Measurements from ENCODE around the gene AGT. TPM values are rescaled to one million over a fixed set of nuclear protein-coding genes. Genes with fewer than 3 reads are reported as not detected.
"Not testable (repeated sequence)": the region's sequence is repeated elsewhere in the genome, so short reads cannot be mapped to it uniquely, and the experiment has no call there.

AGT gene
- total RNA-seq, 1 donor from 2014 or later = 79.0 TPM

DNA sequence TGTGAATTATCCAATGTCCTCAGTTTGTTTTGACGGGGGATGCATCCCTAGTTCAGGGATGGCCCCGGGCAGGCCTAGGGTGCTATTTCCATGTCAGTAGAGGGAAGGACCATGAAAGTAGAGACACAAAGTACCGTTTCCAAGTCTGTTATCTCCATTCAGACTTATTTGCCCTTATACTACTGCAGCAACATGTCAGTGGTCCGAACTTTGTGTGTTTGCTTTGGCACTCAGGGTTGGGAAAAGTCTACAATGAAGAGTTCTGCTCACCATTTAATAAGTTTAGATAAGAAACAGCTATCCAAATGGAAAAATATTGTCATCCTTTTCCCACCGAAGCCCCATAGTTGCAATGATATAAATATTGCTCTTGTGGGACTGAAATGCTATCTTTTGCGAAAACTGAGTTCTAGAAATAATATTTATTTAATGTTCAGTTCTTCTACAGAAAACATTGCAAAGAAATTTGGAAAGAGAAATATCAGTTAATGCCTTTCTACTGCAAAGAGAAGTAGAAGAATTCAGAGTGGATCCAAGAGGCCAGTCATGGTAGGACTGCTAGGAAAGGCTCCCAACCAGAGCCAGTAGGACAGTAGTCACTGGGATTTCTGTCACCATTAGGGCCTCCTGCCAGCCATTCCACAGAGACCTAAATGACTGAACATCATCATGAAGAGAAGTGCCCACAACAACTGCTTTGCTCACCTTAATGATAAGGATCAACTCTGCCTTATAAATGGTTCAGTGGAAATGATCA, 11.5 kb upstream of the AGT start:
- Histone ChIP-seq H3K27ac (no peak overlapping the region), H3K27me3 (no peaks in the 10 kb centered on the region), H3K4me3 (no peak overlapping the region), H3K4me1 (peaks cover 0 to 4% of the 10 kb centered on the region in 2 donors), H3K9me3 (no peaks in the 10 kb centered on the region), H3K36me3 (no peaks in the 10 kb centered on the region)
- TF ChIP-seq, protein P1, sequence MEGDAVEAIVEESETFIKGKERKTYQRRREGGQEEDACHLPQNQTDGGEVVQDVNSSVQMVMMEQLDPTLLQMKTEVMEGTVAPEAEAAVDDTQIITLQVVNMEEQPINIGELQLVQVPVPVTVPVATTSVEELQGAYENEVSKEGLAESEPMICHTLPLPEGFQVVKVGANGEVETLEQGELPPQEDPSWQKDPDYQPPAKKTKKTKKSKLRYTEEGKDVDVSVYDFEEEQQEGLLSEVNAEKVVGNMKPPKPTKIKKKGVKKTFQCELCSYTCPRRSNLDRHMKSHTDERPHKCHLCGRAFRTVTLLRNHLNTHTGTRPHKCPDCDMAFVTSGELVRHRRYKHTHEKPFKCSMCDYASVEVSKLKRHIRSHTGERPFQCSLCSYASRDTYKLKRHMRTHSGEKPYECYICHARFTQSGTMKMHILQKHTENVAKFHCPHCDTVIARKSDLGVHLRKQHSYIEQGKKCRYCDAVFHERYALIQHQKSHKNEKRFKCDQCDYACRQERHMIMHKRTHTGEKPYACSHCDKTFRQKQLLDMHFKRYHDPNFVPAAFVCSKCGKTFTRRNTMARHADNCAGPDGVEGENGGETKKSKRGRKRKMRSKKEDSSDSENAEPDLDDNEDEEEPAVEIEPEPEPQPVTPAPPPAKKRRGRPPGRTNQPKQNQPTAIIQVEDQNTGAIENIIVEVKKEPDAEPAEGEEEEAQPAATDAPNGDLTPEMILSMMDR (IDR thresholded peaks at IDR 0.05) = no peak
- intact Hi-C loops (cut with DNase I) = no loop called here
- no peak for DNase-seq (ENCODE audit: low spot score in 2 of 2)

DNA sequence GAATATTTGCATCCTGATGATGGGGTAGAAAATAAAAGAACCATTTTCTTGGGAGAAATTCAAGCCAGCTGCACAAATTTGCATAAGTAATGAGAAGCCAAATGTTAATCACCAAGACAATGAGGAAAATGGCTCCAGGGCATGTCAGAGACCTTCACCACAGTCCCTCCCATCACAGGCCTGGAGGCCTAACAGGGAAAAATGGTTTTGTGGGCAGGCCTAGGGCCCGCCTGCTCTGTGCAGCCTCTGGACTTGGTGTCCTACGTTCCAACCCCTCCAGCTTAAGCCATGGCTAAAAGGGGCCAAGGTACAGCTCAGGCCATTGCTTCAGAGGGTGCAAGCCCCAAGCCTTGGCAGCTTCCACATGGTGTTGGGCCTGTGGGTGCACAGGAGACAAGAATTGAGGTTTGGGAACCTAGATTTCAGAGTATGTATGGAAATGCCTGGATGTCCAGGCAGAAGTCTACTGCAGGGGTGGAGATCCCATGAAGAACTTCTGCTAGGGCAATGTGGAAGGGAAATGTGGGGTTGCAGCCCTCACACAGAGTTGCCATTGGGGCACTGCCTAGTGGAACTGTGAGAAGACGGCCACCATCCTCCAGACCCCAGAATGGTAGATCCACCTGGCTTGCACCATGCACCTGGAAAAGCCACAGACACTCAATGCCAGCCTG, 8.1 kb upstream of the AGT start:
- H3K27ac ChIP-seq; DNase-seq (ENCODE audit: low spot score in 2 of 2); H3K36me3 ChIP-seq; H3K27me3 ChIP-seq; H3K9me3 ChIP-seq; intact Hi-C loops (cut with DNase I); H3K4me1 ChIP-seq; H3K4me3 ChIP-seq: not testable (repeated sequence)

DNA sequence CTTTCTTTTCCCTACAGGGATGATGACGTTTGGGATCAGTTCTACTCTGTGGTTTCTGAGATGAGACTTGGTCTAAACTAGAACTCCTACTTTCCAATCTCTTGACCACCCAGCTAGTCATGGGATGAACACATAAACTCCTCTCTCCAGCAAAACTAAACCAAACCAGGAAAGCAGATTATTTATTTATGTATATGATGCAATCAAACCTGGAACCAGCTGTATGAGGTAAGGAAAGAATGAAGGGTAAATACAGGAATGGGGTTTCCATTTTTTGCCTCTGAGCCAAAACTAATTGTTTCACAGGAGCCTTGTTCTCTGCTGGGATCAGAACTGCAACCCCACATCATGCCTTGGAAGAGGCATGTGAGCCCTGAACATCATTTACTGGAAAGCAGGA, 3.3 kb upstream of the AGT start:
- TF ChIP-seq, protein P1 (IDR thresholded peaks at IDR 0.05) = no peak
- Histone ChIP-seq H3K36me3 (no peaks in the 10 kb centered on the region), H3K27ac (no peak overlapping the region), H3K4me3 (no peak overlapping the region), H3K27me3 (no peaks in the 10 kb centered on the region), H3K9me3 (no peaks in the 10 kb centered on the region), H3K4me1 (peaks cover 4 to 9% of the 10 kb centered on the region in 2 donors)
- DNase-seq (ENCODE audit: low spot score in 2 of 2) = no peak
- intact Hi-C loops (cut with DNase I) = no loop called here

DNA sequence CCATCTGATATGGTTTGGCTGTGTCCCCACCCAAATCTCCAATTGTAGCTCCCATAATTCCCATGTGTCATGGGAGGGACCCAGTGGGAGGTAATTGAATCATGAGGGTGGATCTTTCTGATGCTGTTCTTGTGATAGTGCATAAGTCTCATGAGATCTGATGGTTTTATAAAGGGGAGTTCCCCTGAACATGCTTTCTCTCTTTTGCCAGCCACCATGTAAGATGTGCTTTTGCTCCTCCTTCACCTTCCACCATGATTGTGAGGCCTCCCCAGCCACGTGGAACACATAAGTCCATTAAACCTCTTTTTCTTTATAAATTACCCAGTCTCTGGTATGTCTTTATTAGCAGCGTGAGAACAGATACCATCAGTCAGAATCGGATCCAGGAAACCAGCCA, 2.5 kb upstream of the AGT start:
- H3K27ac ChIP-seq; intact Hi-C loops (cut with DNase I); H3K9me3 ChIP-seq; DNase-seq (ENCODE audit: low spot score in 2 of 2); H3K4me3 ChIP-seq; H3K36me3 ChIP-seq; H3K4me1 ChIP-seq; H3K27me3 ChIP-seq: not testable (repeated sequence)

DNA sequence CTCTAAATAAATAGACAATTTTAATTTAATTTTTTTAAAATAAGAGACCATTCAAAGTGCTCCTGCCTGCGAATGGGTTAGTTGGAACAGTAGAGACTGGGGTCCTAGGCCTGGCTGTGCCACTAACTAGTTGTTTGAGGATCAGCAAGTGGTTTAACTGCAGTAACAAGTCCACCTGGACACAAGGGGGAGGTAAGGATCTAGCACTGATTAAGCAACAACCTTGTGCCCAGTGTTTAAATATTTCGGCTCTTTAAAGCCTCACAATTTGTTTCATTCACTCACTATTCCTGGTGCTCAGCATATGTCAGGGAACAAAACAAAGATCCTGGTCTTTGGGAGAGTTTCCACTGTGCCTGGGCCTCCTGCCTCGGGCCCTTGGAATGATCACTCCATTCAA, 1.6 kb upstream of the AGT start:
- H3K9me3 ChIP-seq = no peaks in the 10 kb centered on the region
- TF ChIP-seq, protein P1 (IDR thresholded peaks at IDR 0.05) = no peak
- intact Hi-C loops (cut with DNase I) = no loop called here
- DNase-seq (ENCODE audit: low spot score in 2 of 2) = no peak
- no peak overlapping the region for H3K4me3 ChIP-seq
- no peak overlapping the region for H3K27ac ChIP-seq
- no peaks in the 10 kb centered on the region for H3K36me3 ChIP-seq
- no peaks in the 10 kb centered on the region for H3K27me3 ChIP-seq
- H3K4me1 ChIP-seq = peaks cover 4 to 9% of the 10 kb centered on the region in 2 donors

DNA sequence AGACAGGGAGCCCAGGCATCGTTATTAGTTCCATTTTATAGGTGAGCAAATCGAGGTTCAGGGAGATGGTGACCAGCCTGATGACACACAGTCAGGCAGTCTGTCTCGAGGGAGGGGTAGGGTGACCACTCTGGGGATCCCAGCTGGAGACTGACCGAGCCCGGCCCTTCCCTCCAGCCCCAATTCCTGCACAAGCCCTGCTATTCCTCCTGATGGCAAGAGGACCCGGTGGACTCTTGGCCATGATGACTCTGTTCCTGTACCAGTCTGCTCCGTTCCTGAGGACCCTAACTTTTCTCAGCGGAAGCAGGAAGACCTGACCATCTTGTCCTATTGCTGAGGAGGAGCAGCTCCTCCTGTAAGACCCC, 391 bp downstream of the AGT start:
- intact Hi-C loops (cut with DNase I) = no loop called here

More for the DNA sequence above, 391 bp downstream of the AGT start:
- TF ChIP-seq, protein P1 (IDR thresholded peaks at IDR 0.05) = no peak
- no peaks in the 10 kb centered on the region for H3K27me3 ChIP-seq
- no peaks in the 10 kb centered on the region for H3K9me3 ChIP-seq
- H3K27ac ChIP-seq = peak overlapping the region in 1 of 2 donors; percentile 49
- no peak for DNase-seq (ENCODE audit: low spot score in 2 of 2)
- H3K36me3 ChIP-seq = no peaks in the 10 kb centered on the region
- H3K4me3 ChIP-seq = peak overlapping the region; percentile 19 to 56
- H3K4me1 ChIP-seq = peaks cover 4 to 9% of the 10 kb centered on the region in 2 donors

All from ascending aorta (tissue), 2 donors.